Endothelial cell of umbilical vein (primary cell): ENCODE results near the gene PIF1. TPM values are rescaled to one million over a fixed set of nuclear protein-coding genes. Genes with fewer than 3 reads are reported as not detected.

Source experiments
- BruUV-seq: library from RNA; stranded (reverse); fragments of 400-500 nt; replicated peaks from 2 replicates; lab custom pipeline; 2021; lab: Mats Ljungman, UMichigan
- CTCF ChIA-PET: fragments of 300-600, 350-600 bp; sonication (Branson Sonifier 250); formaldehyde crosslinking; loops from one replicate; lab custom pipeline; 2021; ENCODE audit warnings: antibody characterized with exemption, inconsistent platforms; lab: Charles Lee
- POLR2A ChIA-PET: fragments of 300-600, 350-600 bp; sonication (Branson Sonifier 250); formaldehyde crosslinking; loops from one replicate; lab custom pipeline; 2021; ENCODE audit warnings: antibody characterized with exemption, inconsistent platforms; lab: Charles Lee
- DNase-seq: peaks from one replicate; pipeline ENCODE4 v3.0.0-alpha.2; 2011; ENCODE audit warnings: low read depth, low spot score
- FAIRE-seq: peaks from 2 replicates; lab custom pipeline; 2011; peaks lifted over from hg19 to GRCh38; lab: Jason Lieb, UNC
- H2AFZ ChIP-seq: 2 replicates; pipeline ENCODE4 v1.6.0; 2012; ENCODE audit warnings: low read depth, low read length, control low read depth, inconsistent platforms
- H3K27ac ChIP-seq: 2 replicates; pipeline ENCODE4 v1.5.1; 2011; ENCODE audit warnings: low read depth, mild to moderate bottlenecking, control low read depth, low read length, moderate library complexity; ENCODE audit not compliant: insufficient read depth
- H3K27me3 ChIP-seq, 2 experiments: 2 replicates each; pipeline versions ENCODE4 v1.6.0 to v1.6.1; 2011; ENCODE audit warnings: low read length in 2 of 2, mixed read lengths in 1 of 2; ENCODE audit not compliant: control insufficient read depth in 2 of 2, insufficient read depth in 2 of 2
- H3K36me3 ChIP-seq, 2 experiments: 2 replicates in 1 of 2; 3 replicates in 1 of 2; pipeline ENCODE4 v1.5.1; 2011; ENCODE audit warnings: low read length in 2 of 2, mild to moderate bottlenecking in 1 of 2, moderate library complexity in 1 of 2; ENCODE audit not compliant: control insufficient read depth in 2 of 2, insufficient read depth in 2 of 2; ENCODE audit errors: extremely low read depth in 1 of 2
- H3K4me1 ChIP-seq: 3 replicates; pipeline ENCODE4 v1.5.1; 2011; ENCODE audit warnings: mild to moderate bottlenecking, low read length; ENCODE audit not compliant: control insufficient read depth, insufficient read depth; ENCODE audit errors: extremely low read depth
- H3K4me2 ChIP-seq: 2 replicates; pipeline ENCODE4 v1.6.1; 2011; ENCODE audit warnings: low read length, control low read depth, mixed read lengths; ENCODE audit not compliant: insufficient read depth
- H3K4me3 ChIP-seq, 3 experiments: fragments of 200-600 bp in 1 of 3; sonication (generic), shearing (Covaris generic) in 1 of 3; replicated peaks in 1 of 3; 2 replicates each; pipeline ENCODE4 v1.5.1; 2011 to 2016; ENCODE audit warnings: control low read depth in 3 of 3, low read length in 3 of 3, mild to moderate bottlenecking in 2 of 3, inconsistent platforms in 1 of 3, low read depth in 1 of 3, moderate library complexity in 1 of 3; ENCODE audit not compliant: insufficient read depth in 1 of 3
- H3K79me2 ChIP-seq: 2 replicates; pipeline ENCODE4 v1.6.0; 2012; ENCODE audit warnings: low read length, inconsistent platforms; ENCODE audit not compliant: control insufficient read depth, insufficient read depth
- H3K9ac ChIP-seq: replicated peaks from 2 replicates; pipeline ENCODE3; 2011; ENCODE audit warnings: low read length, control low read depth; ENCODE audit not compliant: insufficient read depth; ENCODE audit errors: extremely low read depth
- H3K9me1 ChIP-seq: replicated peaks from 3 replicates; pipeline ENCODE4 v1.6.0; 2011; ENCODE audit warnings: mild to moderate bottlenecking, low read length; ENCODE audit not compliant: control insufficient read depth, insufficient read depth; ENCODE audit errors: extremely low read depth
- H3K9me3 ChIP-seq: replicated peaks from 2 replicates; pipeline ENCODE4 v1.5.1; 2012; ENCODE audit warnings: low read length, inconsistent platforms; ENCODE audit not compliant: control insufficient read depth, insufficient read depth
- H4K20me1 ChIP-seq: replicated peaks from 2 replicates; pipeline ENCODE3; 2011; ENCODE audit warnings: mild to moderate bottlenecking, low read length; ENCODE audit not compliant: control insufficient read depth, insufficient read depth; ENCODE audit errors: extremely low read depth
- CTCF ChIP-seq, 2 donors: IDR thresholded peaks; 1 replicate in 1 of 2; 2 replicates in 1 of 2; pipeline ENCODE4 v1.5.1; 2011; ENCODE audit warnings: low read length in 2 of 2, mild to moderate bottlenecking in 2 of 2, moderate library complexity in 2 of 2, control low read depth in 1 of 2, inconsistent platforms in 1 of 2, low read depth in 1 of 2; ENCODE audit not compliant: insufficient read depth in 1 of 2; ENCODE audit errors: extremely low read depth in 1 of 2
- EZH2 ChIP-seq: IDR thresholded peaks from 2 replicates; pipeline ENCODE4 v1.6.1; 2012; ENCODE audit warnings: borderline replicate concordance, low read depth, mild to moderate bottlenecking, moderate library complexity, low read length, inconsistent platforms; ENCODE audit not compliant: severe bottlenecking
- FOS ChIP-seq: IDR thresholded peaks from 2 replicates; pipeline ENCODE4 v1.6.1; 2011; ENCODE audit warnings: mild to moderate bottlenecking, low read length, moderate library complexity, borderline replicate concordance; ENCODE audit not compliant: insufficient read depth
- GATA2 ChIP-seq: IDR thresholded peaks from 2 replicates; pipeline ENCODE4 v1.7.0; 2011; ENCODE audit warnings: low read depth, mild to moderate bottlenecking, moderate library complexity, mixed read lengths, low read length; ENCODE audit not compliant: insufficient read length, insufficient read depth
- JUN ChIP-seq: IDR thresholded peaks from 2 replicates; pipeline ENCODE4 v1.6.1; 2011; ENCODE audit warnings: borderline replicate concordance, low read depth; ENCODE audit not compliant: insufficient read length, insufficient read depth
- MAX ChIP-seq: IDR thresholded peaks from 2 replicates; pipeline ENCODE4 v1.6.1; 2011; ENCODE audit not compliant: insufficient read depth, insufficient read length
- MYC ChIP-seq: IDR thresholded peaks from one replicate; pipeline ENCODE4 v1.6.1; 2011; ENCODE audit warnings: mild to moderate bottlenecking, low read depth, low read length
- POLR2A ChIP-seq: IDR thresholded peaks from 2 replicates; pipeline ENCODE4 v1.6.1; 2012; ENCODE audit warnings: low read depth, mild to moderate bottlenecking, control low read depth, low read length
- POLR2AphosphoS5 ChIP-seq: IDR thresholded peaks from 2 replicates; pipeline ENCODE4 v1.6.1; 2012; ENCODE audit warnings: low read depth, mild to moderate bottlenecking, control low read depth, low read length, moderate library complexity; ENCODE audit not compliant: insufficient read depth
- dilution Hi-C: fragments of 300-500 bp; cut with MboI; formaldehyde crosslinking; loops from one replicate; pipeline ENCODE4 v1.15.0; 2019; ENCODE audit warnings: low sequenced_read_pairs; ENCODE audit not compliant: extremely low pct_ligation_motif_present
- intact Hi-C: fragments of 100-400 bp; cut with micrococcal nuclease; formaldehyde crosslinking; loops from one replicate; pipeline ENCODE4 v1.10.0; 2022
- polyA plus RNA-seq, 4 experiments: library from polyadenylated mRNA; depleted of rRNA in 3 of 4; stranded (reverse) in 3 of 4; unstranded in 1 of 4; fragments of >200 nt; gene quantifications; 2 replicates each; pipeline versions ENCODE4 v1.2.1 to v1.2.3, GENCODE V29; 2011 to 2012; ENCODE audit warnings: missing spikeins in 1 of 4
- total RNA-seq: library from RNA; stranded (reverse); gene quantifications from 2 replicates; pipeline ENCODE4 v1.2.3, GENCODE V29; 2021

The PIF1 gene
- total and polyA plus RNA-seq, 2 donors (not counting 3 experiments of a cell fraction or from before 2014, with no cell fraction given), result 18.6 to 52.7 TPM

DNA sequence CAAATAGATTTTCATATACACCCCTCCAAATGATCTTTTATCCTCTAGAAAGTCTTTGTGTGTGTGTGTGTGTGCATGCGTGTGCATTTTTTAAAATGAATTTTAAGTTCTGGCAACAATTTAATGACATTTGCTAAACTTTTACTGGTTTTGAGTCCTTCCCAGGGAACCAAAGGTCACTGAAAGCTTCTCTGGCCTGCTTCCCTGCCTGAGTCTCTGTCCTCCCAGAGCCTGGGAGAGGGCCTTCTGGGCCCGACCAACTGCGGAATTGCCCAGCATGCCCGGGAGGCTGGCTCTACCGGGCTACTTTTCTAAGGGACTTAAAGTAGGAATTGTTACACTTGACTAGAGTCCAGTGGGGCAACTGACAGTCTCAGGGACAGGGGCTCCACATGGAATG, 42.7 kb downstream of the PIF1 start:
- H3K4me3 ChIP-seq, result no peak overlapping the region
- no peak for FAIRE-seq
- ChIA-PET CTCF (interaction anchor here (0.6 to 5.4 kb wide), 3 partner anchors 26 to 32 kb away, joined by 3 to 40 read pairs (median 3); no protein-coding TSS in a partner anchor), POLR2A (no interaction called here)
- dilution Hi-C loops (no loop called here), intact Hi-C loops (no loop called here)
- no peak overlapping the region for H3K4me2 ChIP-seq
- no TSS peak for BruUV-seq
- H2AFZ ChIP-seq, result no peak overlapping the region
- H3K79me2 ChIP-seq, result no peaks in the 10 kb centered on the region
- no peaks in the 10 kb centered on the region for H3K9me3 ChIP-seq
- H3K27ac ChIP-seq, result no peak overlapping the region
- H3K9ac ChIP-seq, result no peak overlapping the region
- H3K9me1 ChIP-seq, result no peaks in the 10 kb centered on the region
- no peaks in the 10 kb centered on the region for H4K20me1 ChIP-seq
- TF ChIP-seq GATA2 (no peak), MYC (no peak), CTCF (IDR thresholded peaks at IDR 0.05; ENCODE audit: extremely low read depth in 1 of 2, insufficient read depth in 1 of 2, low read depth in 1 of 2, low read length in 2 of 2) (no peak), FOS (no peak), JUN (no peak), POLR2A (no peak), POLR2AphosphoS5 (no peak), MAX (no peak), EZH2 (no peak)
- H3K27me3 ChIP-seq, result peaks cover 0 to 3% of the 10 kb centered on the region in 2 experiments
- H3K4me1 ChIP-seq, result no peaks in the 10 kb centered on the region
- no peak for DNase-seq
- no peaks in the 10 kb centered on the region for H3K36me3 ChIP-seq
